ENCODE data around the gene SEPTIN5. TPM values are rescaled to one million over a fixed set of nuclear protein-coding genes. Genes with fewer than 3 reads are reported as not detected.

Gene SEPTIN5
- total RNA-seq, 4 donors from 2014 or later, result 102 to 193 (median 125) TPM

- intact Hi-C loops (cut with DNase I; ENCODE audit: low total_unique reads), result no loop called here
- peak in 1 of 2 donors; percentile 58 for DNase-seq (ENCODE audit: low spot score in 2 of 2)
- no peak for TF ChIP-seq CTCF (IDR thresholded peaks at IDR 0.05)
- no peak for TF ChIP-seq POLR2A (IDR thresholded peaks at IDR 0.05)
- WGBS, 2 donors, result 86 to 89% methylated on average over 10 of the region's 10 CpGs
- H3K4me3 ChIP-seq (ENCODE audit: low read depth, poor library complexity, severe bottlenecking), result no peak overlapping the region
These were observed 12.7 kb upstream of the SEPTIN5 start for GRCh38 chr22:19701420-19702145.

GRCh38 chr22:19703869-19704268 lies 10.4 kb upstream of the SEPTIN5 start:
- TF ChIP-seq POLR2A (IDR thresholded peaks at IDR 0.05) (no peak), CTCF (IDR thresholded peaks at IDR 0.05) (no peak)
- WGBS, 2 donors, result 47 to 70% methylated on average over 8 to 9 of the region's 9 CpGs
- H3K4me3 ChIP-seq (ENCODE audit: low read depth, poor library complexity, severe bottlenecking), result no peak overlapping the region
- peak in 1 of 2 donors; percentile 82 for DNase-seq (ENCODE audit: low spot score in 2 of 2)
- intact Hi-C loops (cut with DNase I; ENCODE audit: low total_unique reads), result no loop called here

GRCh38 chr22:19704355-19705015 lies 9.8 kb upstream of the SEPTIN5 start:
- TF ChIP-seq CTCF (IDR thresholded peaks at IDR 0.05) (no peak), POLR2A (IDR thresholded peaks at IDR 0.05) (no peak)
- no peak overlapping the region for H3K4me3 ChIP-seq (ENCODE audit: low read depth, poor library complexity, severe bottlenecking)
- intact Hi-C loops (cut with DNase I; ENCODE audit: low total_unique reads), result no loop called here
- peak in 1 of 2 donors; percentile 64 for DNase-seq (ENCODE audit: low spot score in 2 of 2)
- 88 to 90% methylated on average over 13 to 15 of the region's 15 CpGs for WGBS, 2 donors

- intact Hi-C loops (cut with DNase I; ENCODE audit: low total_unique reads), result no loop called here
- no peak overlapping the region for H3K4me3 ChIP-seq (ENCODE audit: low read depth, poor library complexity, severe bottlenecking)
- no peak for DNase-seq (ENCODE audit: low spot score in 2 of 2)
- TF ChIP-seq POLR2A (IDR thresholded peaks at IDR 0.05) (no peak), CTCF (IDR thresholded peaks at IDR 0.05) (no peak)
- 80 to 84% methylated on average over 11 to 14 of the region's 14 CpGs for WGBS, 2 donors
These were observed 8.9 kb upstream of the SEPTIN5 start for GRCh38 chr22:19705181-19705934.

- intact Hi-C loops (cut with DNase I; ENCODE audit: low total_unique reads), result no loop called here
- 84 to 89% methylated on average over 7 of the region's 7 CpGs for WGBS, 2 donors
- DNase-seq (ENCODE audit: low spot score in 2 of 2), result peak in 1 of 2 donors; percentile 49
These were observed 7.6 kb upstream of the SEPTIN5 start for GRCh38 chr22:19706661-19707151.

More at GRCh38 chr22:19706661-19707151, 7.6 kb upstream of the SEPTIN5 start:
- no peak for TF ChIP-seq CTCF (IDR thresholded peaks at IDR 0.05)
- TF ChIP-seq POLR2A (IDR thresholded peaks at IDR 0.05), result no peak
- no peak overlapping the region for H3K4me3 ChIP-seq (ENCODE audit: low read depth, poor library complexity, severe bottlenecking)
